ENCODE data around the gene C10orf53. TPM values are rescaled to one million over a fixed set of nuclear protein-coding genes. Genes with fewer than 3 reads are reported as not detected.

Gene C10orf53
- polyA plus RNA-seq, 1 donor from 2014 or later: not detected

DNA sequence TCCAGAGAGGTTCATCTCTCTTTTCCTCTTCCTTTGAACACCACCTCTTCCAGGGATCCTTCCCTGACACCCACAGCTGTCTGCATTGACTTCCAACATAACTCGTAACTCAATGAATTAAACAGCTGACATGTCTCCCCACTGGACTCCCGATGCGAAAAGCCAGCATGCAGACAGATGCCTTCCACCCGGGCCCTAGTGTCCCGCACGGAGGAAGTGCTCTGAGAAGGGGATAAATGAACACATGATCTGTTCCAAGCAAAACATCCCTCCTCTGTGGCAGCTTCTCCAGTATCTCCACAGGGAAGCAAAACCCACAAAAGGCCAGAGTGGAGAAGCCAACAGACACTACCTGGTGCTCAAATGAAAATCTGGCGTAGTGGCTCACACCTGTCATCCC, 54.4 kb downstream of the C10orf53 start:
- Mint-ChIP-seq H3K36me3 (no peaks in the 10 kb centered on the region), H3K27ac (no peak overlapping the region), H3K27me3 (no peaks in the 10 kb centered on the region), H3K9me3 (no peaks in the 10 kb centered on the region), H3K4me1 (no peaks in the 10 kb centered on the region), H3K4me3 (no peak overlapping the region)

DNA sequence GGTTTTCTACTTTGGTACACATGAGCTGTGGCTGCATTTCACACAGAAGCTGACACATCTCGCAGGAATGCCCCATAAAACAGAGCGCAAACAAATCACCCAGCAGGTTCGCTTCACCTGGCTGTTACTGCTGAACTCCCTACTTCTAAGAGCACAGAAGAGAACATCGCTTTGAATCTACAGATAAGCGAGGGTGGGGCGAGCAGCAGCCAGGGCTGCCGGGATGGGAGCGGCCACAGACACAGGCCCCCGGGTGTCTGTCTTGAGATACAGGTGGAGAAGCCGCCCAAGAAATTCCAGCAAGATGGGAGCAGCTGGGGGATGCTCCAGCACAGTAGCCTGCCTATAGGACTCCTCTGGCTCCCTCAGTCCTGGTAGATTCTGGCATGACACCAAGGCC, 55.2 kb downstream of the C10orf53 start:
- H3K4me3 Mint-ChIP-seq: no peak overlapping the region
- no peak overlapping the region for H3K27ac Mint-ChIP-seq

DNA sequence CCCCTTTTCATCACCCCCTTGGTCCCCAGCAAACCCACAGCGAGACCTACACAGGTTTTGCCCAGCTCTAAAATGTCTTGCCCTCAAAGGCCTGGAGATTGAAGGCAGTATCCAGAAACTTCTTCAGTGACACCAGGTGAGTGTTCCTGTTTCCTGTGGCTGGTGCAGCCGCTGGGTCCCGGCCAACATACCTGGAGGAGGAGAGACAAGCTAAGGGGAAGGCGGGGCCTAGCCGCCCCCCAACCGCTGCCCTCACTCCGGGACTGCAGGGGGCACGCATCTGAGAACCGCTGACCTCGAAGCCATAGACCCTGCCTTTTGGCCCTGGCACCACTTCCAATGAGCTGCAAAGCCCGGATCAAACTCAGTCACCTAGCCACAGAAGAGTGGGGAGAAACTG, 55.7 kb downstream of the C10orf53 start:
- Mint-ChIP-seq H3K9me3 (no peaks in the 10 kb centered on the region), H3K27me3 (no peaks in the 10 kb centered on the region), H3K27ac (no peak overlapping the region), H3K36me3 (no peaks in the 10 kb centered on the region), H3K4me3 (no peak overlapping the region), H3K4me1 (no peaks in the 10 kb centered on the region)

More for the DNA sequence above, 55.2 kb downstream of the C10orf53 start:
- H3K9me3 Mint-ChIP-seq: no peaks in the 10 kb centered on the region
- no peaks in the 10 kb centered on the region for H3K4me1 Mint-ChIP-seq
- no peaks in the 10 kb centered on the region for H3K36me3 Mint-ChIP-seq
- no peaks in the 10 kb centered on the region for H3K27me3 Mint-ChIP-seq

DNA sequence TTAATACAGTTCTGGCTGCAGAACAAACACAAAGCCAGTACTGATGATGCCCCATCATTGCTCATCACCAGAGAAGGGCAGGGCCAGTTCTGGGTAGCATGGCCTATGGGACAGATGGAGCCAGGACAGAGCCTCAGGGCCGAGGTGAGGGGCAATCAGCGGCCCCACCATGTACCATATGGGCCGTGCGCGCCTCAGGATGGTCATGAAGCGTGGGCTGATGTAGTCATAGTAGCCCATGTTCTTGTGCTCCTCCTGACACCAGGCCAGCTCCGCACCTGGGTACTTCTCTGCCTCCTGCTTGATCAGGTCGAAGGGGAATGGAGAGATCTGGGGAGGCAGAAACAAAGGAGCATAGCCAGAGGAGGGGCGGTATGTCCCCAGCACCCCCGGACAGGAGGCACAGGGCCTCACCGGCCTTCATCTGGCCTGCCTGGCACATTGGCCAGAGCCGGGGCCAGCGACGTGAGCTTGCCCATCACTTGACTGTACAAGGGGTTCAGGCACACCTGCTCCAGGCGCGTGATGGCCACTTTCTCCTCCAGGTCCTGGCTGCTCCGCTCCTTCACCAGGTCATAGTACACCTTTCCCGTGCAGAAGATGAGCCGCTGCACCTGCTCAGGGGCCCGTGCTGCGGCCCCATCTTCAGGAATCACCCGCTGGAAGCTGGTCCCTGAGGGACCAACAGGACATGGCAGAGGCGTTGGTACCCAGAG, 56.6 kb downstream of the C10orf53 start:
- H3K4me3 Mint-ChIP-seq: no peak overlapping the region
- H3K27me3 Mint-ChIP-seq: no peaks in the 10 kb centered on the region
- H3K9me3 Mint-ChIP-seq: no peaks in the 10 kb centered on the region
- no peaks in the 10 kb centered on the region for H3K36me3 Mint-ChIP-seq
- H3K27ac Mint-ChIP-seq: no peak overlapping the region
- H3K4me1 Mint-ChIP-seq: no peaks in the 10 kb centered on the region

DNA sequence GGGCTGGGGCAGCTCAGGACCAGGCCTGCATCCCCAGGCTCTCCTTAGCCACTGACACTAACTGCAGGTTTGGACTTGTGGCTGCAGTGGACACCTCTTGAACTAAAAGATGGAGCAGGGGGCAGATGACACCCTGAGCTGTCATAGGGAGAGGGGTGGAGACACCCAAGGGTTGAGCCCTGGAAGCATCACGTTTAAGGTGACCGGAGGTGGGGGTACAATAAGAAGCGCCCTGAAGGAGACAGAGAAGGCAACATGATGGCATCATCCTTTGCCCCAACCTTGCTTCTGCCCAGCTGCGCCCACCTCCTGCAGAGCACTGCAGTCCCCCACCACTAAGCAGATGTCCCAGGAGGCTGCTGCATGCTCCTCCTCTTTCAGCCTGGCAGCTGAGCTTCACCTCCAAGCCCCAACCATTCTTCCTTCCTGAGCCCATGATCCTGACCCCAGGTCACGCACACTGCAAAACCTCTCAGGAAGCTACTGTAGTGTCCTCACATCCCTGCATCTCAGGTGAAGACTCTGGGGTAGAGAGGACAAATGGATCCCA, 57.2 kb downstream of the C10orf53 start:
- Mint-ChIP-seq H3K27ac (no peak overlapping the region), H3K9me3 (no peaks in the 10 kb centered on the region), H3K4me1 (no peaks in the 10 kb centered on the region), H3K27me3 (no peaks in the 10 kb centered on the region), H3K4me3 (no peak overlapping the region), H3K36me3 (no peaks in the 10 kb centered on the region)

DNA sequence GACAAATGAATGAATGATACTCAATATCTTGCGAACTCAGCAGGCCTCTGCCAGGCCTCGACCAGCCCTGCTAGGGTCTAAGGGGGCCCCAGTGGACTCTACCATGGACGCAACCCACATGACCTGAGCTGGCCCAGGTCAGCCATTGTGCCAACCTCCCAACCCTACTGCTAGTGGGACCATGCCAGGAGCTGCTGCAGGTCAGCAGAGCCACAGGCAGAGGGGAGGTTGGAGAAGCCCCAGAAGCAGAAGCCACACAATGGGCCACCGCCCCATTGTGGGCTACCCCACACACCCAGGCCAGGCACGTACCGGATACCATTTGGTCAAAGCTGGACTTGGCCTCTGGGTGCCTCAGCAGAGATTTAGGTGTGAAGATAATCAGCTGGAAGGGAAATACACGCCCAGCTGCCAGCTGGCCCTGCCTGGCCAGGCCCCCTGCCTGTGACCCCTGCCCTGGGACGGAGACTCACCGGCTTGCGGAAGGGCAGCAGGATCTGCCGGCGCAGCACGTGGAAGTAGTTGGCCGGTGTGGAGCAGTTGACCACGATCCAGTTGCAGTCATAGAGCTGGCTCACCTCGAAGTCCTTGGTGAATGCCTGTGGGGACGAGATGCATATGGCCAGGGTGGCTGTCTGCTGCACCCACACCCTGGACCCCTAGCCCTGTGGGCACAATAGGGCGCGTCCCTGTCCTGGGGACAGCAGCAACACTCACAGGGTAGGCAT, 58.2 kb downstream of the C10orf53 start:
- H3K4me1 Mint-ChIP-seq: no peaks in the 10 kb centered on the region
- no peak overlapping the region for H3K4me3 Mint-ChIP-seq
- no peak overlapping the region for H3K27ac Mint-ChIP-seq
- no peaks in the 10 kb centered on the region for H3K36me3 Mint-ChIP-seq
- no peaks in the 10 kb centered on the region for H3K9me3 Mint-ChIP-seq
- no peaks in the 10 kb centered on the region for H3K27me3 Mint-ChIP-seq

DNA sequence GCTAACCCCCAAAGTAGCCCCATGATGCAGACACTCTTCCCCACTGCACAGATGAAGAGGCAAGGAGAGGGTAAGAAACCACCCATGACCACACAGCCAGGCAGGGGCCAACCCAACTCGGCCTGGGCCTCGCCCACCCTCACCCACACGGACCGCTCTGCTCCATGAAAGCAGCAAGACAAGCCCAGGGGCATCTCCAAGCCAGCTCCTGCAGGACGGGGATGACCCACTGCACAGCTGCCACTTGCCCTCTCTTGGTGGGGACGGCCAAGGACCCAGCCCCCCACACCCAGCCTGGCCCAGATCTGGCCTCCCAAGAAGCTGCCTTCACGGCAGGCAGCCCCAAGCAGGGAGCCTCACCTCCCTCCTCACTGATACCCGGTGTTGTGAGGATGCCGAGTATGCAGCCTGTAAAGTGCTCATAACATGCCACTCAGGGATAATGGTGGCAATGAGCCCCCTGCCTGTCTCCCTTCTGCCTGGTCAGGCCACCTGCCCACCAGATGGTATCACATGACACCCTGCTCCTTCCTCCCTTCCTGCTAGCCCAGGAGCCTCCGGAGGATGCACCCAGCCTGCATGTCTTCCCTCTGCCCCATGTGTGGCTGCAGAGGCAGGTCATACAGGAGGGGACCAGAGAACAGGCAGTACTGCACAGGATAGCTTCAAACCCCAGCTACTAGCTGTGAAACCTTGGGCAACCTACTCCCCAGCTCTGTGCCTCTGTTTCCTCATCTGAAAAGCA, 59.3 kb downstream of the C10orf53 start:
- Mint-ChIP-seq H3K27ac (no peak overlapping the region), H3K36me3 (no peaks in the 10 kb centered on the region), H3K4me3 (no peak overlapping the region), H3K4me1 (no peaks in the 10 kb centered on the region), H3K9me3 (no peaks in the 10 kb centered on the region), H3K27me3 (no peaks in the 10 kb centered on the region)

DNA sequence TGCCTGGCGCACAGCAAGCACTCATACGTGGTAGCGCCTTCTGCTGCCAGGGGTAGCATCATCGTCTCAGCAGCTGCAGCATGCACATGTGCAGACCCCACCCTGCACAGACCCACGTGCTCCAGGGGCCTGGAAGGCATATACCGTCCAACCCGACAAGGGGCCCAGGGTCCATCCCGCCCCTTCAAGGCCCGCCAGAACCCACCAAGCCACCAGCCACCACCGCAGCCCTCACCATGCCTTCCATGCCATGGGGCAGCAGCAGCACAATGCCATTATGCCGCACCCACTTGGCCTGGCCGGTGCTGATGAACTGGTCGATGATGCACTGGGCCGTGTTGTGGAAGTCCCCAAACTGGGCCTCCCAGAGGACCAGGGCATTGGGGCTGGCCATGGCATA, 60.0 kb downstream of the C10orf53 start:
- H3K27ac Mint-ChIP-seq: no peak overlapping the region
- H3K9me3 Mint-ChIP-seq: no peaks in the 10 kb centered on the region
- no peaks in the 10 kb centered on the region for H3K4me1 Mint-ChIP-seq

DNA sequence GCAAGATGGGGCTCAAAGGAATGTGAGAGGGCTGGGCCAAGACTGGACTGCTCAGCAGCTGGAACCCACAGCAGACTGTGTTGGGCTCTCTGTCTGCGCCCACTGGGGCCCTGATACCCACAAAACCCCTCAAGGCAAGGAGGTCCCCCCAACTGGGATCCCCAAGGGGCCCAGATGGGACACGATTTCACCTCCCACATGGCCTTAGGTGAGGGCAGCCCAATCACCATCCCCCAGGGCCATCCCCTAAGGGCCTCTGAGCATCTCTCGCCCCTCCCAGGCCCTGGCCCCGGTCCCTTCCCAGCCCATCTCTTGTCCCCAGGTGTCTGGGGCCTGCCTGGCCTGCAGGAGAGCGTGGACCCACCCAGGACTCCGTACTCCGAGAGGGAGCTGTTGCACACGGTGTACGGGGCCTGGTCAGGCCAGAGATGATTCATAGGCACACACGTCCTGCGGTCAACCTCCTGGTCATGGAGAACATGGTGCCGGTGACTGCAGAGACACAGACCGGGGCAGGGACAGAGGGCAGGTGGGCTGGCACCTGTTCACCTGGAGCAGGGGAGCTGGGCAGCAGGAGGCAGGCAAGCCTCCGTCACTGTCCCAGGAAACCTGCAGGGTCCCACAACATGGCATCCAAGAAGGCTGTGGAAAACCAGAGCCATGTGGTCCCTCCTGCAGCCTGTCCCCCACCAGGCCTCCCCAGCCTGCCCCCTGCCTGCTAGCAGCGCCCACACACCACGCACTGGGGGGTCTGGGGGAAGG, 61.1 kb downstream of the C10orf53 start:
- Mint-ChIP-seq H3K27ac (no peak overlapping the region), H3K27me3 (no peaks in the 10 kb centered on the region), H3K4me3 (no peak overlapping the region), H3K36me3 (no peaks in the 10 kb centered on the region), H3K9me3 (no peaks in the 10 kb centered on the region), H3K4me1 (no peaks in the 10 kb centered on the region)

More for the DNA sequence above, 60.0 kb downstream of the C10orf53 start:
- H3K36me3 Mint-ChIP-seq: no peaks in the 10 kb centered on the region
- H3K27me3 Mint-ChIP-seq: no peaks in the 10 kb centered on the region
- H3K4me3 Mint-ChIP-seq: no peak overlapping the region

DNA sequence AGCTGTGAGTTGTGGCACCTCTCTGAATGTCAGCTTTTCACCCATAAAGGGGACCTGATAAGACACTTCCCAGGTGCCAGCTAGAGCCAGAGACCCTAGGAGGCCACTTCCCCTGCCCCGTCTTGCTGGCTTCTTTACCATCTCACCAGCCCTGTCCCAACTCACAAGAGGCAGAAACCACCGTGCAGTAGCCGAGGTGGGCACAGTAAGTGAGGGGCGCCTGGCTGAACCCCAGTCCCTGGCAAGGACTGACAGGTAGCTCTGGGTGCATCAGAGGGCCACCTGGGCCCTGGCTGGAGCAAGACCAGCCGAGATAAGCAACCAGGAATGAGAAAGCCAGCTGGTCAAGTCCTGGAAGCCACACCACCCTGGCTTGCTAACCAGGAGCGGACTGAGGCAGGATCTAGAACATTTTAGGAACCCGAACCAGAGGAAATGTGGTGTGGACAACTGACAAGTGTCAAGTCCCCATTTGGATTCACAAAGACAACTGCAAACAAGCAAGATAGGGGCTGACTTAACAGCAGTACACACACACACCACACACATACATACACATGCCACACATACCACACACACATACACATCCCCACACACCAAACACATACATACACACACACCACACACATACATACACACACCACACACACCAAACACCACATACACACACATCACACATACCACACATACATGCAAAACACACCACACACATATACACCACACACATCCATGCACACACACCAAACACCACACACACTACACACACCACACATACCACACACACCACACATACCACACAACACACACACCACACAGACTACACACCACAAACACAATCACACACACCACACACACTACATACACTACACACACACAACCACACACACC, 61.9 kb downstream of the C10orf53 start:
- no peaks in the 10 kb centered on the region for H3K4me1 Mint-ChIP-seq
- no peaks in the 10 kb centered on the region for H3K27me3 Mint-ChIP-seq
- H3K4me3 Mint-ChIP-seq: no peak overlapping the region
- H3K9me3 Mint-ChIP-seq: no peaks in the 10 kb centered on the region
- no peak overlapping the region for H3K27ac Mint-ChIP-seq
- peaks cover 1% of the 10 kb centered on the region for H3K36me3 Mint-ChIP-seq

DNA sequence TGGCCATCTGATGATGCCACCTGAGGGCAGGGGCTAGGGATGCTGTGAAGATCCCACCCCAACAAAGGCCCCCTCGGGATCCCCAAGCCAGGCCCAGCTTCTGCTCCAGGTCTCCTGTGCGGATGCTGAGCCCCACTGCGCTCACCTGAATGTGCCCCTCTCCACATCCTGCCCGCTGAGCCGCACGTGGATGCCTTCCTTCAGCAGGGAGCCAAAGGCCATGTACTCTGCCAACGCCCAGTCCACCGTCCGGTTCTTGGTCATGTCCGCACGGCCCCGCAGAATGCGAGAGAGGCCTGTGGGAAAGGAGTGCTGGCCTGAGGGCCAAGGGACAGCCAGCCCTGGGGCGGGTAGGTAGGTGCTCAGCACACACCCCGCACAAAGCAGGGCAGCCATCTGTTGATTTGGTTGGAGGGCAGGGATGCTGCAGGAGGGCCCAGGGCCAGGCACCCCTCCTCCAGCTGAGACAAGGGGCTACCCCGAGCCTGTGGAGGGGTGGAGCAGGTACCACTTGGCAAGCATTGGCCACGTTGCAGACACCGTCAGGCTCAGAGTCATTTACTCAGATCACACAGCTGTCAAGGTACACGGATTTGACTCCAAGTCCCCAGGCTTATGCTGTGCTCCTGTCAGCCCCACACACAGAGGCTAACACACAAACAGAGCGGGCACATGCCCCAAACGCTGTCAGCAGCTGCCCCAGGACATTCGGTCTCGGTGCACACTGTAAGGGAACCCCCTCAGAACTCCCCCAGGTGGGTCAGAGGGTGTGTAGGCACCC, 63.4 kb downstream of the C10orf53 start:
- Mint-ChIP-seq H3K4me3 (no peak overlapping the region), H3K36me3 (peaks cover 1% of the 10 kb centered on the region), H3K4me1 (no peaks in the 10 kb centered on the region), H3K27me3 (no peaks in the 10 kb centered on the region), H3K9me3 (no peaks in the 10 kb centered on the region), H3K27ac (no peak overlapping the region)

DNA sequence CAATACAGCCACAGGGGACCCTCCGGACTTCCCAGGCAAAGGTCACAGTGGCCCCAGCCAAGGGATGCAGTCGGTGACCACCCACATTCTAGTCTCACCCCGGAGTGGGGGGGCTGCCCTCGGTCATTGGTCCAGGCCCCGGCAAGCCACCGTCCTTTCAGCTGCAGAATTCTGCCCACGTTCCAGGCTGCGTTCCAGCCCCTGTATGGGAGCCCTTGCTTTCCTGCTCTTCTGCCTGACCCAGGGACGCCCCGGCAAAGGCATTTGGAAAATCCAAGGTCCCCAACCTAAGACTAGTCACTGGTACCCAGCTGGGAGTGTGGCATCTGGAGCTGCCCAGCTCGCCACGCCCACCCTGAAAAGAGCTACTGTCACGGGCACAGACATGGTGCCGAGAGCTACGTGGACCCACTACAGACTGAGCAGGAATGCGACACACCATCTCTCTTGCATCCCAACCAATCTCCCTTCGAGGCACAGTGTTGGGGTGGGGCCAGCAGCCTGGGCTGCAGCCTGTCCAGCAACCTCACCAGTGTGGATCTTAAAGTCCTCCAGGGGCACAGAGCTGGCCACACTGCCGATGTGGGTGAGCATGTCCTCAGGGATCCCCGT, 64.1 kb downstream of the C10orf53 start:
- Mint-ChIP-seq H3K27me3 (no peaks in the 10 kb centered on the region), H3K4me3 (no peak overlapping the region), H3K4me1 (no peaks in the 10 kb centered on the region), H3K27ac (no peak overlapping the region), H3K9me3 (no peaks in the 10 kb centered on the region), H3K36me3 (peaks cover 1% of the 10 kb centered on the region)

DNA sequence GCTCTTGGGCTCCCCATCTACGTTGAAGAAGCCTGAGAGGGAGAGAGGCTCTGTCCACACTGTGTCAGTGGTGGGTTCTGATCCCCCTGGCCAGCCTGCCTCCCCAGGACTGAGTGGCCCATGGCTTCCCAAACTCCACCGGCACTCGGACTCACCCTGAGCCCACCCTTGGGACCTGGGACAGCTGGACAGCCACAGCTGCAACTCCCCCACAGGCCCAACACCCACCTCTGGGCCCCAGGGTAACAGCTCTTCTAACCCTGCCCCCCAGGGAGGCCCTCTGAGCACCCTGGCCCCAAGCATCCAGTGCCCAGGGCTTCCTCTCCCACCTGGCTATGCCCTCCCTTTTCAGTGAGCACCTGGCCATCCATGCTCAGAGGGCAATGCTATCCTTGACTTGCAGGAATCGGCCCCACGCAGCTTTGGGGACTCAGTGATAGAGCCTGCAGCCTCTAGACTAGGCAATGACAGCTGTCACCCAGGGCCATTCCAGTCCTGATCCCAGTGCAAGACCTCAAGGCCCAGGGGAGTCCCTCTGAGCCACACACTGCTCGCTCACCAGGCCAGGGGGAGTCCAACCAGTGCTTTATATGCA, 64.7 kb downstream of the C10orf53 start:
- H3K27me3 Mint-ChIP-seq: no peaks in the 10 kb centered on the region
- no peaks in the 10 kb centered on the region for H3K9me3 Mint-ChIP-seq
- H3K4me1 Mint-ChIP-seq: no peaks in the 10 kb centered on the region
- peaks cover 1% of the 10 kb centered on the region for H3K36me3 Mint-ChIP-seq
- no peak overlapping the region for H3K27ac Mint-ChIP-seq
- no peak overlapping the region for H3K4me3 Mint-ChIP-seq

All from IgD-negative memory B cell (primary cell).